Right atrium auricular region (tissue), 2 donors: ENCODE data around the gene PLCL1. TPM values are rescaled to one million over a fixed set of nuclear protein-coding genes. Genes with fewer than 3 reads are reported as not detected.

ENCODE experiments used
- DNase-seq: peaks from one replicate; pipeline ENCODE4 v3.0.0-alpha.2; 2019; ENCODE audit warnings: low spot score
- H3K27ac ChIP-seq, 2 donors: fragments of 200-600 bp; sonication (generic); 1 replicate in 1 of 2; 2 replicates in 1 of 2; pipeline ENCODE4 v1.5.1; 2016 to 2019
- H3K27me3 ChIP-seq, 2 donors: fragments of 200-600 bp; sonication (generic); one replicate each; pipeline versions ENCODE4 v1.5.1 to v1.6.0; 2017 to 2019
- H3K36me3 ChIP-seq: fragments of 200-600 bp; sonication (generic); one replicate; pipeline ENCODE4 v1.5.1; 2016
- H3K4me1 ChIP-seq, 2 donors: fragments of 200-600 bp; sonication (generic); one replicate each; pipeline versions ENCODE4 v1.5.1 to v1.6.0; 2017 to 2019
- H3K4me3 ChIP-seq, 2 donors: fragments of 200-600 bp; sonication (generic); 1 replicate in 1 of 2; 2 replicates in 1 of 2; pipeline ENCODE4 v1.5.1; 2017 to 2019; ENCODE audit warnings: mild to moderate bottlenecking in 1 of 2, moderate library complexity in 1 of 2
- H3K9me3 ChIP-seq, 2 donors: fragments of 200-600 bp; sonication (generic); one replicate each; pipeline ENCODE4 v1.5.1; 2019
- CTCF ChIP-seq, 2 donors: fragments of 200-600 bp; sonication (generic); IDR thresholded peaks; one replicate each; pipeline ENCODE4 v1.5.1; 2019; ENCODE audit warnings: antibody characterized with exemption in 2 of 2
- total RNA-seq, 2 donors: library from RNA; depleted of rRNA; stranded (reverse); fragments of >200 nt; gene quantifications; one replicate each; pipeline ENCODE4 v1.1.0, GENCODE V29; 2016

The PLCL1 gene
- total RNA-seq, 2 donors from 2014 or later, result 26.8 to 32.0 TPM

- no peak overlapping the region for H3K4me3 ChIP-seq
- no peak for DNase-seq
- H3K9me3 ChIP-seq, result peaks cover 0 to 5% of the 10 kb centered on the region in 2 donors
- H3K36me3 ChIP-seq, result no peaks in the 10 kb centered on the region
- TF ChIP-seq CTCF (IDR thresholded peaks at IDR 0.05), result no peak
- peaks cover 0 to 11% of the 10 kb centered on the region in 2 donors for H3K4me1 ChIP-seq
- peak overlapping the region in 1 of 2 donors; percentile 57 for H3K27ac ChIP-seq
- H3K27me3 ChIP-seq, result no peaks in the 10 kb centered on the region
These were observed 154.3 kb downstream of the PLCL1 start for GRCh38 chr2:197958592-197959150.

GRCh38 chr2:197959383-197959782 is 155.0 kb downstream of the PLCL1 start:
- Histone ChIP-seq H3K27ac (no peak overlapping the region), H3K4me3 (no peak overlapping the region), H3K9me3 (peaks cover 0 to 12% of the 10 kb centered on the region in 2 donors), H3K36me3 (no peaks in the 10 kb centered on the region), H3K4me1 (peaks cover 0 to 11% of the 10 kb centered on the region in 2 donors), H3K27me3 (no peaks in the 10 kb centered on the region)
- DNase-seq, result no peak
- TF ChIP-seq CTCF (IDR thresholded peaks at IDR 0.05), result no peak

- TF ChIP-seq CTCF (IDR thresholded peaks at IDR 0.05), result no peak
- no peak overlapping the region for H3K27ac ChIP-seq
- no peak overlapping the region for H3K4me3 ChIP-seq
- no peaks in the 10 kb centered on the region for H3K36me3 ChIP-seq
- no peaks in the 10 kb centered on the region for H3K27me3 ChIP-seq
- peaks cover 0 to 26% of the 10 kb centered on the region in 2 donors for H3K9me3 ChIP-seq
- DNase-seq, result no peak
- peaks cover 0 to 11% of the 10 kb centered on the region in 2 donors for H3K4me1 ChIP-seq
These were observed 156.4 kb downstream of the PLCL1 start for GRCh38 chr2:197960786-197961185.

GRCh38 chr2:197964720-197965119 is 160.3 kb downstream of the PLCL1 start:
- no peak for TF ChIP-seq CTCF (IDR thresholded peaks at IDR 0.05)
- H3K36me3 ChIP-seq, result no peaks in the 10 kb centered on the region
- no peak overlapping the region for H3K27ac ChIP-seq
- DNase-seq, result no peak
- H3K27me3 ChIP-seq, result no peaks in the 10 kb centered on the region
- no peak overlapping the region for H3K4me3 ChIP-seq
- H3K9me3 ChIP-seq, result peaks cover 0 to 23% of the 10 kb centered on the region in 2 donors
- peaks cover 0 to 8% of the 10 kb centered on the region in 2 donors for H3K4me1 ChIP-seq

- no peak for DNase-seq
- peaks cover 0 to 23% of the 10 kb centered on the region in 2 donors for H3K9me3 ChIP-seq
- H3K27me3 ChIP-seq, result no peaks in the 10 kb centered on the region
- H3K4me3 ChIP-seq, result no peak overlapping the region
- H3K27ac ChIP-seq, result no peak overlapping the region
- no peaks in the 10 kb centered on the region for H3K36me3 ChIP-seq
- TF ChIP-seq CTCF (IDR thresholded peaks at IDR 0.05), result no peak
- peaks cover 0 to 8% of the 10 kb centered on the region in 2 donors for H3K4me1 ChIP-seq
These were observed 161.4 kb downstream of the PLCL1 start for GRCh38 chr2:197965756-197966155.

GRCh38 chr2:197969391-197969893 is 165.0 kb downstream of the PLCL1 start:
- no peak for DNase-seq
- Histone ChIP-seq H3K9me3 (peaks cover 0 to 16% of the 10 kb centered on the region in 2 donors), H3K27me3 (no peaks in the 10 kb centered on the region), H3K4me1 (peaks cover 0 to 8% of the 10 kb centered on the region in 2 donors), H3K36me3 (no peaks in the 10 kb centered on the region), H3K4me3 (no peak overlapping the region), H3K27ac (no peak overlapping the region)
- no peak for TF ChIP-seq CTCF (IDR thresholded peaks at IDR 0.05)
